ENCODE data around the gene COL4A3. TPM values are rescaled to one million over a fixed set of nuclear protein-coding genes. Genes with fewer than 3 reads are reported as not detected.
"Not testable (repeated sequence)": the region's sequence is repeated elsewhere in the genome, so short reads cannot be mapped to it uniquely, and the experiment has no call there.

The COL4A3 gene
- total RNA-seq, 1 donor from 2014 or later, result 1.5 TPM

DNA sequence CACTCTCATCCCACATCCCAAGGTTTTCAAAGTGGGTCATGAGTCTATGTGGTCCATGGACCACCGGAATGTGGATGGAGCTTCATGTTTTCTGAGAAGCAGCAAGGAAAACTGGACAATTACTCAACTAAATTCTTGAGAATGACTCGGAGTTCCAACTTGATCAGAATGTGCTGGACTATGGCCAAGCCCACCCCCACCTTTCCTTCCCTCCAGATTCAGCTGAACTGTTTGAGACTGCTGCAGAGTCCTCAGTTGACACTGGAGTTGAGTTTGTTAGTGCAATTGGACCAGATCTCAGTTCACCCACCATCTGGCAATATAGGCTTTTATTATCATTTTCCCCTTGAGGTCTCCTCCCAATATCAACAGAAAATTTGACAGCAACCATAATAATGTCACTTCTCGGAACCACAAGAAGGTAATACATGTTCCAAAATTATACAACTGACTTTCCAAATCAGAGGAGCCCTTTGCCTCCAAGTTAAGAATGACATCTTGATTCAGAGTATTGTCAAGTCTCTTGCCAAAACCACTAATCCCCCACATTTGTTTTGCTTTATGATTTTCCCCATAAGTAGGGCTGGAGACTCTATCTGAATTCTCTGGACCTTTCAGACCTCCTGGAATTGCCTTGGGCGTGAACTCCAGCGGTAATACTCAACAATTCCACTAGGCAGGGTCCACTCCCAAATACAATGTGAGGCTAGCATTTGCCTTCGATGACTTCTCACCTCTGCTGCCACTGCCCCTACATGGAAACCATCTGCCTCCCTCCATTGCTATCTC is 9.2 kb upstream of the COL4A3 start:
- Histone ChIP-seq H3K9me3 (no peaks in the 10 kb centered on the region), H3K36me3 (no peaks in the 10 kb centered on the region), H3K27ac (no peak overlapping the region), H3K4me1 (no peaks in the 10 kb centered on the region), H3K27me3 (no peaks in the 10 kb centered on the region), H3K4me3 (no peak overlapping the region)
- TF ChIP-seq POLR2A (IDR thresholded peaks at IDR 0.05) (no peak), POLR2AphosphoS5 (IDR thresholded peaks at IDR 0.05; ENCODE audit: insufficient read depth in 1 of 2, low read depth in 1 of 2) (no peak)
- TF ChIP-seq, protein P1, sequence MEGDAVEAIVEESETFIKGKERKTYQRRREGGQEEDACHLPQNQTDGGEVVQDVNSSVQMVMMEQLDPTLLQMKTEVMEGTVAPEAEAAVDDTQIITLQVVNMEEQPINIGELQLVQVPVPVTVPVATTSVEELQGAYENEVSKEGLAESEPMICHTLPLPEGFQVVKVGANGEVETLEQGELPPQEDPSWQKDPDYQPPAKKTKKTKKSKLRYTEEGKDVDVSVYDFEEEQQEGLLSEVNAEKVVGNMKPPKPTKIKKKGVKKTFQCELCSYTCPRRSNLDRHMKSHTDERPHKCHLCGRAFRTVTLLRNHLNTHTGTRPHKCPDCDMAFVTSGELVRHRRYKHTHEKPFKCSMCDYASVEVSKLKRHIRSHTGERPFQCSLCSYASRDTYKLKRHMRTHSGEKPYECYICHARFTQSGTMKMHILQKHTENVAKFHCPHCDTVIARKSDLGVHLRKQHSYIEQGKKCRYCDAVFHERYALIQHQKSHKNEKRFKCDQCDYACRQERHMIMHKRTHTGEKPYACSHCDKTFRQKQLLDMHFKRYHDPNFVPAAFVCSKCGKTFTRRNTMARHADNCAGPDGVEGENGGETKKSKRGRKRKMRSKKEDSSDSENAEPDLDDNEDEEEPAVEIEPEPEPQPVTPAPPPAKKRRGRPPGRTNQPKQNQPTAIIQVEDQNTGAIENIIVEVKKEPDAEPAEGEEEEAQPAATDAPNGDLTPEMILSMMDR (IDR thresholded peaks at IDR 0.05), result no peak
- no peak for DNase-seq (ENCODE audit: extremely low spot score in 2 of 2)
- intact Hi-C loops (cut with DNase I), result no loop called here

DNA sequence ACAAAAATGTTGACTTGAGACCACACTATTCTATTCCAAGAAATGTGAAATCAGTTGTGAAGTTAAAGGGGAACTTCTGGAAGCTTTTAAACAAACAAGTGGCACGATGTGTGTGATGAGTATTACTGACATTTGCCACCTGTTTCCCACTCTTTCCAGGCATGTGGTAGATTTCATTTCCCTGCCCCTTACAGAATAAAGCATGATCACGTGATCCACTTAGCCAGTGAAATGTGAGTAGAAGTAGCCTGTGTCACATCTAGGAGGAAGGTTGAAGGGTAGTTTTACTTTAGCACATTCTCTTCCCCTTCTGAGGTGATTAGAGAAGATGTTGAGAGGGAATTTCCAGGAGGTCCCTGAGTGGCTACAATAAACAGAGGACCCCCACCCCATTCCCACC is 4.3 kb upstream of the COL4A3 start:
- DNase-seq (ENCODE audit: extremely low spot score in 2 of 2), result no peak
- H3K27me3 ChIP-seq, result no peaks in the 10 kb centered on the region
- H3K4me3 ChIP-seq, result no peak overlapping the region
- H3K27ac ChIP-seq, result no peak overlapping the region
- H3K9me3 ChIP-seq, result no peaks in the 10 kb centered on the region
- intact Hi-C loops (cut with DNase I), result no loop called here
- H3K4me1 ChIP-seq, result peaks cover 20% of the 10 kb centered on the region
- no peaks in the 10 kb centered on the region for H3K36me3 ChIP-seq
- TF ChIP-seq POLR2AphosphoS5 (IDR thresholded peaks at IDR 0.05; ENCODE audit: insufficient read depth in 1 of 2, low read depth in 1 of 2), result no peak

DNA sequence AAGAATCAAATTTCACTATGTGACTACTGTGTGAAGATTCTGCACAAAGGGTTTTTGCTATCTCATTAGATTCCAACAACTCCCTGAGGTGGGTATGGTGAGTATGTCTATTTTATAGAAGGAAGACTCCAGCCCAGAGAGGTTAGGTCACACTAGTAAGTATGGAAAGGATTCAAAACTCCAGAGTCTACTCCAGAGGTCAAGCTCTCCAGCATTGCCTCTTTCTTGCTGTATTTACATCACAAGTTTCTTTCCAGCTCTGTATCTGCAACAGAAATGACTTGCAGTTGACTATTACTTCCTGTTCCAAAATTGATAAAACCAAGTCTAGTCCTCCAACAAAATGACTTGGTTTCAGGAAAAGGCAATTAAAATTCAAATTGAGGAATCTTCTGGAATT is 2.5 kb upstream of the COL4A3 start:
- Histone ChIP-seq H3K27me3 (no peaks in the 10 kb centered on the region), H3K4me1 (peaks cover 20% of the 10 kb centered on the region), H3K27ac (no peak overlapping the region), H3K36me3 (no peaks in the 10 kb centered on the region), H3K4me3 (no peak overlapping the region), H3K9me3 (no peaks in the 10 kb centered on the region)
- TF ChIP-seq POLR2A (IDR thresholded peaks at IDR 0.05) (no peak), POLR2AphosphoS5 (IDR thresholded peaks at IDR 0.05; ENCODE audit: insufficient read depth in 1 of 2, low read depth in 1 of 2) (no peak)
- TF ChIP-seq, protein P1 (IDR thresholded peaks at IDR 0.05), result no peak
- no peak for DNase-seq (ENCODE audit: extremely low spot score in 2 of 2)
- intact Hi-C loops (cut with DNase I), result no loop called here

DNA sequence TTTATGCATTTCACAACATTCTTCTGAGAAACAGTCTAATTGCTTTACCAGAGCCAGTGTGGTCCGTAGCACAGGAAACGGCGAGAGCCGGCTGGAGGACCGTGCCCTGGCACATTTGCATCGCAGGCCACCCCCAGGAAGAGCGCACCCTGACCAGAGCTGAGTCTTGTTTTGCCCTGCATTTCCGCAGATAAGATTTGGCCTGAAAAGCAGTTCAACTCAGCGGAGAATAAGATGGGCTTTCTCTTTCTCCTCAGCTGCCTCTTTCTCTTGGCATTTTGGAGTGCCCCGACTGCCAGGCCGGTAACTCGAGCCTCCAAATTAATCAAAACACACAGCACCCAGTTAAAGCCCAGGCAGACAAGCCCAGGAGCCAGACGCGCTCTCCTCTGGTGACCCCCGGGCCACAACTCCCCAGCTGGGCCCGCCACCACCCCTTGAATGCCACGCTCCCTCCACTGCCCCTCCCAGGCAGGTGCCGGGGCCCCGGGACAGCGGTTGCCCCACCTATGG is 883 bp upstream of the COL4A3 start:
- Histone ChIP-seq H3K36me3 (no peaks in the 10 kb centered on the region), H3K27ac (no peak overlapping the region), H3K27me3 (no peaks in the 10 kb centered on the region), H3K9me3 (no peaks in the 10 kb centered on the region), H3K4me1 (peaks cover 20% of the 10 kb centered on the region), H3K4me3 (peak overlapping the region; percentile 34 to 38)
- no peak for DNase-seq (ENCODE audit: extremely low spot score in 2 of 2)
- no peak for TF ChIP-seq POLR2AphosphoS5 (IDR thresholded peaks at IDR 0.05; ENCODE audit: insufficient read depth in 1 of 2, low read depth in 1 of 2)
- intact Hi-C loops (cut with DNase I), result no loop called here

- H3K27ac ChIP-seq, result no peak overlapping the region
- intact Hi-C loops (cut with DNase I), result no loop called here
- no peaks in the 10 kb centered on the region for H3K36me3 ChIP-seq
- H3K27me3 ChIP-seq, result no peaks in the 10 kb centered on the region
- peaks cover 20% of the 10 kb centered on the region for H3K4me1 ChIP-seq
- no peak for TF ChIP-seq POLR2A (IDR thresholded peaks at IDR 0.05)
- TF ChIP-seq, protein P1 (IDR thresholded peaks at IDR 0.05), result no peak
- no peak for TF ChIP-seq POLR2AphosphoS5 (IDR thresholded peaks at IDR 0.05; ENCODE audit: insufficient read depth in 1 of 2, low read depth in 1 of 2)
- H3K4me3 ChIP-seq, result peak overlapping the region; percentile 34 to 38
- H3K9me3 ChIP-seq, result no peaks in the 10 kb centered on the region
- DNase-seq (ENCODE audit: extremely low spot score in 2 of 2), result no peak
Measured at GRCh38 chr2:227164763-227165291, 403 bp downstream of the COL4A3 start.

GRCh38 chr2:227171779-227172178 is 7.4 kb downstream of the COL4A3 start:
- H3K4me1 ChIP-seq; H3K9me3 ChIP-seq; H3K36me3 ChIP-seq; intact Hi-C loops (cut with DNase I); DNase-seq (ENCODE audit: extremely low spot score in 2 of 2); H3K4me3 ChIP-seq; H3K27ac ChIP-seq; H3K27me3 ChIP-seq: not testable (repeated sequence)
